SU-DHL-6 (cell line): ENCODE measurements around the gene SPESP1.

Experiments used
- H2AFZ ChIP-seq: fragments of 200-600 bp; sonication (generic); 2 replicates; pipeline ENCODE4 v1.6.1; 2014; ENCODE audit warnings: low read depth, mild to moderate bottlenecking, moderate library complexity, mixed read lengths, antibody characterized with exemption, low read length; ENCODE audit not compliant: severe bottlenecking
- H3F3A ChIP-seq: fragments of 200-600 bp; shearing (Covaris generic); 2 replicates; pipeline ENCODE4 v1.6.0; 2016; ENCODE audit warnings: antibody characterized with exemption, mild to moderate bottlenecking; ENCODE audit not compliant: insufficient read depth
- H3K27ac ChIP-seq: fragments of 200-600 bp; sonication (generic); 2 replicates; pipeline ENCODE4 v1.5.1; 2016; ENCODE audit warnings: low read depth, mild to moderate bottlenecking, low read length, moderate library complexity, mixed read lengths
- H3K27me3 ChIP-seq: fragments of 200-600 bp; sonication (generic), shearing (Covaris generic); 2 replicates; pipeline ENCODE4 v1.6.0; 2014; ENCODE audit warnings: mild to moderate bottlenecking, low read length
- H3K36me3 ChIP-seq: fragments of 200-600 bp; sonication (generic); 2 replicates; pipeline ENCODE4 v1.6.1; 2014; ENCODE audit warnings: mild to moderate bottlenecking, low read length, mixed read lengths
- H3K4me2 ChIP-seq: fragments of 300-600, 200-600 bp; shearing (Covaris generic), sonication (generic); 2 replicates; pipeline ENCODE4 v1.6.0; 2014; ENCODE audit warnings: low read length, low read depth, mild to moderate bottlenecking; ENCODE audit not compliant: poor library complexity, severe bottlenecking
- H3K4me3 ChIP-seq: fragments of 200-600 bp; sonication (generic); 2 replicates; pipeline ENCODE4 v1.5.1; 2014; ENCODE audit warnings: antibody characterized with exemption, low read length, mild to moderate bottlenecking, mixed read lengths; ENCODE audit not compliant: insufficient read depth, poor library complexity, severe bottlenecking
- H3K79me2 ChIP-seq: fragments of 200-600 bp; sonication (generic); 2 replicates; pipeline ENCODE4 v1.6.1; 2014; ENCODE audit warnings: mild to moderate bottlenecking, low read length, moderate library complexity; ENCODE audit not compliant: insufficient read depth
- H3K9ac ChIP-seq: fragments of 200-600 bp; sonication (generic); 2 replicates; pipeline ENCODE4 v1.7.0; 2014; ENCODE audit warnings: mild to moderate bottlenecking, low read length
- H3K9me2 ChIP-seq: fragments of 200-600 bp; sonication (generic); replicated peaks from 2 replicates; pipeline ENCODE4 v1.6.1; 2014; ENCODE audit warnings: low read length; ENCODE audit not compliant: insufficient read depth
- H3K9me3 ChIP-seq: fragments of 200-600 bp; sonication (generic); 2 replicates; pipeline ENCODE4 v1.6.1; 2014; ENCODE audit warnings: low read length, mixed read lengths; ENCODE audit not compliant: insufficient read depth
- H4K20me1 ChIP-seq: fragments of 200-600 bp; sonication (generic); 2 replicates; pipeline ENCODE4 v1.6.1; 2014; ENCODE audit warnings: low read depth, mild to moderate bottlenecking, antibody characterized with exemption, low read length, moderate library complexity, mixed read lengths
- EZH2phosphoT487 ChIP-seq: fragments of 200-600 bp; sonication (generic), shearing (Covaris generic); conservative IDR thresholded peaks from 2 replicates; pipeline ENCODE4 v1.6.1; 2018; ENCODE audit warnings: mild to moderate bottlenecking, antibody characterized with exemption, low read length, moderate library complexity, mixed read lengths
- TF ChIP-seq, protein P1 (sequence below): fragments of 200-600 bp; sonication (generic); IDR thresholded peaks from one replicate; pipeline ENCODE4 v1.5.1; 2017; ENCODE audit warnings: antibody characterized with exemption, mild to moderate bottlenecking, low read length, moderate library complexity; ENCODE audit not compliant: insufficient read depth, poor library complexity, severe bottlenecking

SPESP1 gene

DNA sequence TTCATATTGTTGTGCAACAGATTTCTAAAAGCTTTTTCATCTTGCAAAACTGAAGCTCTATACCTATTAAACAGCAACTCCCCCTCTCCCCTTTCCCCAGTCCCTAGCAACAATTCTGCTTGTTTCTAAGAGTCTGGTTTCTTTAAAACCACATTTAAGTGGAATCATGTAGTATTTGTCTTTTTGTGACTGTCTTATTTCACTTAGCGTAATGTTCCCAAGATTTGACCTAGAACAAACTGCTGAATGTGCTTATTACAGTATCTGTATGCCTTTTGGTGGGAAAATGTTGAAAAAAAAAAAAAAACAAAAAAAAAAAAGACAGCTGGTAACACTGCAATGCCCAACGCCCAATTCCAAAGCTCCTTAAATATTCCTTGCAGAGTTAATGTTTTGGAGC, 19.5 kb upstream of the SPESP1 start:
- H3K4me3 ChIP-seq, result no peak overlapping the region
- no peaks in the 10 kb centered on the region for H3K36me3 ChIP-seq
- H3K9me3 ChIP-seq, result no peaks in the 10 kb centered on the region
- H3K27ac ChIP-seq, result no peak overlapping the region
- no peaks in the 10 kb centered on the region for H3K27me3 ChIP-seq
- H3K9ac ChIP-seq, result no peak overlapping the region
- no peak overlapping the region for H3K4me2 ChIP-seq
- H4K20me1 ChIP-seq, result no peaks in the 10 kb centered on the region
- no peaks in the 10 kb centered on the region for H3K79me2 ChIP-seq
- H3K9me2 ChIP-seq, result no peaks in the 10 kb centered on the region
- no peaks in the 10 kb centered on the region for H3F3A ChIP-seq
- no peak for TF ChIP-seq EZH2phosphoT487
- TF ChIP-seq, protein P1, sequence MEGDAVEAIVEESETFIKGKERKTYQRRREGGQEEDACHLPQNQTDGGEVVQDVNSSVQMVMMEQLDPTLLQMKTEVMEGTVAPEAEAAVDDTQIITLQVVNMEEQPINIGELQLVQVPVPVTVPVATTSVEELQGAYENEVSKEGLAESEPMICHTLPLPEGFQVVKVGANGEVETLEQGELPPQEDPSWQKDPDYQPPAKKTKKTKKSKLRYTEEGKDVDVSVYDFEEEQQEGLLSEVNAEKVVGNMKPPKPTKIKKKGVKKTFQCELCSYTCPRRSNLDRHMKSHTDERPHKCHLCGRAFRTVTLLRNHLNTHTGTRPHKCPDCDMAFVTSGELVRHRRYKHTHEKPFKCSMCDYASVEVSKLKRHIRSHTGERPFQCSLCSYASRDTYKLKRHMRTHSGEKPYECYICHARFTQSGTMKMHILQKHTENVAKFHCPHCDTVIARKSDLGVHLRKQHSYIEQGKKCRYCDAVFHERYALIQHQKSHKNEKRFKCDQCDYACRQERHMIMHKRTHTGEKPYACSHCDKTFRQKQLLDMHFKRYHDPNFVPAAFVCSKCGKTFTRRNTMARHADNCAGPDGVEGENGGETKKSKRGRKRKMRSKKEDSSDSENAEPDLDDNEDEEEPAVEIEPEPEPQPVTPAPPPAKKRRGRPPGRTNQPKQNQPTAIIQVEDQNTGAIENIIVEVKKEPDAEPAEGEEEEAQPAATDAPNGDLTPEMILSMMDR, result no peak
- H2AFZ ChIP-seq, result no peak overlapping the region

DNA sequence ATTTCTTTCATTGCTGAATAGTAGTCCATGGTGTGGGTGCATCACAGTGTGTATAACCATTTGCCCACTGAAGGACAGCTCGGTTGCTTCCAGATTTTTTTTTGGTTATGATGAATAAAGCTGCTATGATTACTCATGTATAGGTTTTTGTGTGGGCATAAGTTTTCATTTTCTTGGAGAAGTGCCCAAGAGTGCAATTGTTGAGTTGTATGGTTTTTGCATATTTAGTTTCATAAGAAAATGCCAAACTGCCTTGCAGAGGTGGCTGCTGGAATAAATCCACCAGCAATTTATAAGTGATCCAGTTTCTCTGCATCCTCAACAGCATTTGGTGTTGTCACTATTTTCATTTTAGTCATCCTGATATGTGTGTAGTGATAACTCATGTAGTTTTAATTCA, 8.4 kb upstream of the SPESP1 start:
- no peaks in the 10 kb centered on the region for H4K20me1 ChIP-seq
- H3K27ac ChIP-seq, result no peak overlapping the region
- no peak for TF ChIP-seq EZH2phosphoT487
- TF ChIP-seq, protein P1, result no peak
- no peaks in the 10 kb centered on the region for H3K9me3 ChIP-seq
- no peaks in the 10 kb centered on the region for H3K36me3 ChIP-seq
- no peak overlapping the region for H3K4me3 ChIP-seq
- H3K79me2 ChIP-seq, result no peaks in the 10 kb centered on the region
- H2AFZ ChIP-seq, result no peak overlapping the region
- H3K4me2 ChIP-seq, result no peak overlapping the region
- no peaks in the 10 kb centered on the region for H3K9me2 ChIP-seq
- H3K27me3 ChIP-seq, result no peaks in the 10 kb centered on the region
- H3K9ac ChIP-seq, result no peak overlapping the region
- H3F3A ChIP-seq, result no peaks in the 10 kb centered on the region

- Histone ChIP-seq H3K36me3 (no peaks in the 10 kb centered on the region), H3K9me3 (no peaks in the 10 kb centered on the region), H2AFZ (no peak overlapping the region), H3K9me2 (no peaks in the 10 kb centered on the region), H3K4me2 (no peak overlapping the region), H3F3A (no peaks in the 10 kb centered on the region), H3K79me2 (no peaks in the 10 kb centered on the region), H3K9ac (no peak overlapping the region), H3K27ac (no peak overlapping the region), H3K27me3 (no peaks in the 10 kb centered on the region), H3K4me3 (no peak overlapping the region), H4K20me1 (no peaks in the 10 kb centered on the region)
- TF ChIP-seq EZH2phosphoT487, result no peak
- TF ChIP-seq, protein P1, result peak; percentile 78
These were observed 5.3 kb upstream of the SPESP1 start for GRCh38 chr15:68924866-68925560.
